GM12872 (cell line): ENCODE results near the gene SHISA4.

ENCODE experiments used
- CTCF ChIP-seq: IDR thresholded peaks from 3 replicates; pipeline ENCODE4 v1.5.1; 2011; ENCODE audit warnings: low read depth, mild to moderate bottlenecking, low read length, moderate library complexity; ENCODE audit not compliant: insufficient read depth

The SHISA4 gene

DNA sequence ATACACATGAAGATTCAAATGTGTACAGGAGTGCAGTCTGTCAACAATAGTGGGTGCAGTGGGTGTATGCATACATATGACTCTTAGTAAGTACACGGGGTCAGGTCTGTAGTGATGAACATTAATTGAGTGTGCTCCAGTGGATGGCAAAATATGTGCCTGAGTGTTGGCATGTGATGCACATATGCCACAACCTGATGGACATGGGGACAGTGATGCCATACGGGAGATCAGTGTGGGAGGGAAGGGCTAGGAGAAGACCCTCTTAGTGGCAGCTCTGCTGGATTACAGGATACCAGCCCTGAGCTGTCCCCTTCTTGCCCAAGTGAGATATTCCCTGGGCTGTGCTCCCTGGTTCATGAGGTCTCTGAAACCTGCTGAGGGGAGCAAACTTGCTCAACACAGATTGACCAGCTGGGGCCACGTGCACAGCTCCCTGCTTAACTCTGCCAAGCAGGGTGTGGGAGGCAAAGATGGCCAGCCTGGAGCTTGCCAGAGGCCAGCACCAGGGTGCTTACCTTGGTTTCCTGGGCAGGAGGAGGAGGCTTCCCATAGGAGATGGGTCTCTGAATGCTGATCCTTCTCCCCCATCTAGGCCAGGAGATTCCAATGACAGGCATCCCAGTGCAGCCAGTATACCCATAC is 2.2 kb downstream of the SHISA4 start:
- no peak for TF ChIP-seq CTCF

GRCh38 chr1:201891451-201892045 is 2.9 kb downstream of the SHISA4 start:
- TF ChIP-seq CTCF: no peak

GRCh38 chr1:201892211-201892610 is 3.5 kb downstream of the SHISA4 start:
- no peak for TF ChIP-seq CTCF

DNA sequence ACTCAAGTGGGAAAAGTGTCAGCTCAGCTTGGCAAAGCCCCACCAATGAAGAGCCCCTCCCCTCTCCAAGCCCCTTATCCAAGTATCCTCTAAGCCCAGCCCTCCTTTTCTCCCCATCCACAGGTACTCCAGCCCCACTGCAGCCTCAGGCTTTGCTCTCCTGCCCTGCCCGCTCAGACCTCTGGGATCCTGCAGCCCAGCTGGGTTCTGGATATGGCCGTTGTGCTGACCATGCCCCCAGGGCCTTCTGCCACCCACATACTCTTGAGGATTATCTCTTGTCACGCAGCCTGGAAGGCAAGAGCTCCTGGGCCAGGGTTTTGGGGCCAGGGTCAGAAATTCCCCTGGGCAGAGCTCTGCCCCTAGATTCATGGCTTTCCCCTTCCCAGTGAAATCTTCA is 4.7 kb downstream of the SHISA4 start:
- no peak for TF ChIP-seq CTCF

GRCh38 chr1:201894343-201895119 is 5.8 kb downstream of the SHISA4 start:
- TF ChIP-seq CTCF: no peak

- no peak for TF ChIP-seq CTCF
Observed at GRCh38 chr1:201895120-201895665, 6.5 kb downstream of the SHISA4 start.
